ENCODE data around the gene NUB1.

Gene NUB1

GRCh38 chr7:151366166-151366879, 24.7 kb downstream of the NUB1 start:
- no peak overlapping the region for H3K4me3 Mint-ChIP-seq
- no peak for DNase-seq
- peaks cover 32% of the 10 kb centered on the region for H3K4me1 Mint-ChIP-seq
- no peaks in the 10 kb centered on the region for H3K27me3 Mint-ChIP-seq (ENCODE audit: low read depth, poor library complexity)
- no peak for TF ChIP-seq CTCF (IDR thresholded peaks at IDR 0.05)
- no peak overlapping the region for H3K27ac Mint-ChIP-seq
- H3K36me3 Mint-ChIP-seq (ENCODE audit: low read depth): peaks cover 64% of the 10 kb centered on the region
- H3K9me3 Mint-ChIP-seq: peaks cover 18% of the 10 kb centered on the region

- TF ChIP-seq CTCF (IDR thresholded peaks at IDR 0.05): no peak
- Mint-ChIP-seq H3K9me3 (peaks cover 18% of the 10 kb centered on the region), H3K36me3 (ENCODE audit: low read depth) (peaks cover 59% of the 10 kb centered on the region), H3K4me3 (no peak overlapping the region), H3K27me3 (ENCODE audit: low read depth, poor library complexity) (no peaks in the 10 kb centered on the region), H3K27ac (no peak overlapping the region), H3K4me1 (peaks cover 28% of the 10 kb centered on the region)
- no peak for DNase-seq
These were observed 25.2 kb downstream of the NUB1 start for GRCh38 chr7:151366880-151367222.

- DNase-seq: no peak
- no peak overlapping the region for H3K27ac Mint-ChIP-seq
- H3K27me3 Mint-ChIP-seq (ENCODE audit: low read depth, poor library complexity): no peaks in the 10 kb centered on the region
- TF ChIP-seq CTCF (IDR thresholded peaks at IDR 0.05): no peak
- H3K9me3 Mint-ChIP-seq: peaks cover 18% of the 10 kb centered on the region
- peaks cover 26% of the 10 kb centered on the region for H3K4me1 Mint-ChIP-seq
- peaks cover 57% of the 10 kb centered on the region for H3K36me3 Mint-ChIP-seq (ENCODE audit: low read depth)
- no peak overlapping the region for H3K4me3 Mint-ChIP-seq
These were observed 25.7 kb downstream of the NUB1 start for GRCh38 chr7:151367284-151367683.

- Mint-ChIP-seq H3K27ac (no peak overlapping the region), H3K4me3 (no peak overlapping the region), H3K36me3 (ENCODE audit: low read depth) (peaks cover 52% of the 10 kb centered on the region), H3K27me3 (ENCODE audit: low read depth, poor library complexity) (no peaks in the 10 kb centered on the region), H3K4me1 (peaks cover 26% of the 10 kb centered on the region), H3K9me3 (peaks cover 9% of the 10 kb centered on the region)
- DNase-seq: peak; percentile 88
- TF ChIP-seq CTCF (IDR thresholded peaks at IDR 0.05): peak; percentile 99
These were observed 26.5 kb downstream of the NUB1 start for GRCh38 chr7:151368136-151368571.

GRCh38 chr7:151371266-151371665, 29.7 kb downstream of the NUB1 start:
- Mint-ChIP-seq H3K27me3 (ENCODE audit: low read depth, poor library complexity) (no peaks in the 10 kb centered on the region), H3K36me3 (ENCODE audit: low read depth) (peaks cover 49% of the 10 kb centered on the region), H3K4me3 (no peak overlapping the region), H3K27ac (no peak overlapping the region), H3K9me3 (no peaks in the 10 kb centered on the region), H3K4me1 (peaks cover 30% of the 10 kb centered on the region)
- no peak for DNase-seq
- TF ChIP-seq CTCF (IDR thresholded peaks at IDR 0.05): no peak

- peak overlapping the region; percentile 93 for H3K27ac Mint-ChIP-seq
- no peak for TF ChIP-seq CTCF (IDR thresholded peaks at IDR 0.05)
- peaks cover 61% of the 10 kb centered on the region for H3K36me3 Mint-ChIP-seq (ENCODE audit: low read depth)
- no peak for DNase-seq
- peak overlapping the region; percentile 10 for H3K4me3 Mint-ChIP-seq
- H3K27me3 Mint-ChIP-seq (ENCODE audit: low read depth, poor library complexity): no peaks in the 10 kb centered on the region
- peaks cover 30% of the 10 kb centered on the region for H3K4me1 Mint-ChIP-seq
- H3K9me3 Mint-ChIP-seq: no peaks in the 10 kb centered on the region
These were observed 31.1 kb downstream of the NUB1 start for GRCh38 chr7:151372612-151373265.
